HEK293T (cell line): ENCODE results near the gene LRP8.

Experiments used
- CTBP1 ChIP-seq: fragments of 450-650 bp; IDR thresholded peaks from 2 replicates; pipeline ENCODE4 v1.6.1; 2016; ENCODE audit warnings: borderline replicate concordance
- SP1 ChIP-seq: fragments of 450-650 bp; IDR thresholded peaks from 2 replicates; pipeline ENCODE4 v1.6.1; 2017

GRCh38 chr1:53343831-53344668 lies 16.2 kb upstream of the LRP8 start:
- TF ChIP-seq CTBP1 = no peak
- no peak for TF ChIP-seq SP1
